Measurements from ENCODE around the gene CELF2. TPM values are rescaled to one million over a fixed set of nuclear protein-coding genes. Genes with fewer than 3 reads are reported as not detected.

CELF2 gene
- total RNA-seq, 1 donor from 2014 or later = 134 TPM

GRCh38 chr10:11085545-11085944, 67.9 kb downstream of the CELF2 start:
- no peaks in the 10 kb centered on the region for H3K36me3 Mint-ChIP-seq (ENCODE audit: low read depth)
- no peaks in the 10 kb centered on the region for H3K9me3 Mint-ChIP-seq
- no peak for DNase-seq (ENCODE audit: low spot score)
- H3K4me3 Mint-ChIP-seq (ENCODE audit: low read depth) = no peak overlapping the region
- H3K4me1 Mint-ChIP-seq (ENCODE audit: low read depth) = no peaks in the 10 kb centered on the region
- peaks cover 16% of the 10 kb centered on the region for H3K27me3 Mint-ChIP-seq (ENCODE audit: low read depth)
- no peak overlapping the region for H3K27ac Mint-ChIP-seq
- intact Hi-C loops (cut with micrococcal nuclease) = no loop called here

- DNase-seq (ENCODE audit: low spot score) = no peak
- Mint-ChIP-seq H3K4me1 (ENCODE audit: low read depth) (peaks cover 1% of the 10 kb centered on the region), H3K4me3 (ENCODE audit: low read depth) (no peak overlapping the region), H3K27me3 (ENCODE audit: low read depth) (peaks cover 15% of the 10 kb centered on the region), H3K36me3 (ENCODE audit: low read depth) (no peaks in the 10 kb centered on the region), H3K9me3 (no peaks in the 10 kb centered on the region), H3K27ac (no peak overlapping the region)
- intact Hi-C loops (cut with micrococcal nuclease) = no loop called here
Measured at GRCh38 chr10:11086177-11086840, 68.6 kb downstream of the CELF2 start.

DNA sequence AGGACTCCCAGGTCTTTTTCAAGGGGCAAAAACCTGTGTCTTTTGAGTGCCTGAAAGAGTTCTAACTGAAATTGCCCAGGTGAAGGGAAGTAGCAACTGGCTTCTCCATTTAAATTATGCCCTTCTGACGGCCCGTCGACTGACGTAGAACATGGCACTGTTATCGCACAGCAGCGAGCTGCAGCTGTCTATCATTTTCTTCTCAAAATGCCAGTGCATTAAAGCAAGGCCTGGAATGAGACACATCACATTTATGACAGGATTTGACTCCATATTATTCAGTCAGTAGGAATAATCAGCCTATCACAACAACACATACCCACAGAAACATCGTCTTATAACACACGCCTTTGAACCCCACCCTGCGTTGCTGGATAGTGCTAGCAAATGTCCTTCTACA, 69.7 kb downstream of the CELF2 start:
- intact Hi-C loops (cut with micrococcal nuclease) = no loop called here
- Mint-ChIP-seq H3K27ac (no peak overlapping the region), H3K9me3 (no peaks in the 10 kb centered on the region), H3K4me3 (ENCODE audit: low read depth) (no peak overlapping the region), H3K27me3 (ENCODE audit: low read depth) (peaks cover 8% of the 10 kb centered on the region), H3K36me3 (ENCODE audit: low read depth) (no peaks in the 10 kb centered on the region), H3K4me1 (ENCODE audit: low read depth) (peaks cover 7% of the 10 kb centered on the region)
- no peak for DNase-seq (ENCODE audit: low spot score)

DNA sequence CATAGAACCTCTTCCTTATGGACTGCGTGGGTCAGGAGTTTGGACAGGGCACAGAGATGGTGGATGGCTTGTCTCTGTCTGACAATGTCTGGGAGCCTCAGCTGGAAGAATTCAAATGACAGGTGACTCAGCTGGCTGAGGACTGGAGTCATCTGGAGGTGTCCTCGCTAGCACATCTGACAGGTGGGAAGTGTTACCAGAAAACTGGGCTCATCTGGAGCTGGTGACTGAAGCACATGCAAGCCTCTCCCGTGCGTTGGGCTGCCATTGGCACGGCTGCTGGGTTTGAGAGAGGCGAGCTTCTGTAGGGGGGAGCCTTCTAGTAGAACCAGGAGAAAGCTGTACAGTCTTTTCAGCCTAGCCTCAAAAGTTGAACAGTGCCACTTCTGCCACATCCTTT, 71.0 kb downstream of the CELF2 start:
- no peak overlapping the region for H3K4me3 Mint-ChIP-seq (ENCODE audit: low read depth)
- no peaks in the 10 kb centered on the region for H3K9me3 Mint-ChIP-seq
- no peak for DNase-seq (ENCODE audit: low spot score)
- H3K4me1 Mint-ChIP-seq (ENCODE audit: low read depth) = peaks cover 7% of the 10 kb centered on the region
- peaks cover 5% of the 10 kb centered on the region for H3K27me3 Mint-ChIP-seq (ENCODE audit: low read depth)
- intact Hi-C loops (cut with micrococcal nuclease) = no loop called here
- H3K27ac Mint-ChIP-seq = no peak overlapping the region
- H3K36me3 Mint-ChIP-seq (ENCODE audit: low read depth) = no peaks in the 10 kb centered on the region

- DNase-seq (ENCODE audit: low spot score) = no peak
- Mint-ChIP-seq H3K27ac (no peak overlapping the region), H3K4me3 (ENCODE audit: low read depth) (no peak overlapping the region), H3K4me1 (ENCODE audit: low read depth) (peaks cover 7% of the 10 kb centered on the region), H3K27me3 (ENCODE audit: low read depth) (peaks cover 3% of the 10 kb centered on the region), H3K9me3 (no peaks in the 10 kb centered on the region), H3K36me3 (ENCODE audit: low read depth) (no peaks in the 10 kb centered on the region)
- intact Hi-C loops (cut with micrococcal nuclease) = no loop called here
Measured at GRCh38 chr10:11089272-11089671, 71.6 kb downstream of the CELF2 start.

DNA sequence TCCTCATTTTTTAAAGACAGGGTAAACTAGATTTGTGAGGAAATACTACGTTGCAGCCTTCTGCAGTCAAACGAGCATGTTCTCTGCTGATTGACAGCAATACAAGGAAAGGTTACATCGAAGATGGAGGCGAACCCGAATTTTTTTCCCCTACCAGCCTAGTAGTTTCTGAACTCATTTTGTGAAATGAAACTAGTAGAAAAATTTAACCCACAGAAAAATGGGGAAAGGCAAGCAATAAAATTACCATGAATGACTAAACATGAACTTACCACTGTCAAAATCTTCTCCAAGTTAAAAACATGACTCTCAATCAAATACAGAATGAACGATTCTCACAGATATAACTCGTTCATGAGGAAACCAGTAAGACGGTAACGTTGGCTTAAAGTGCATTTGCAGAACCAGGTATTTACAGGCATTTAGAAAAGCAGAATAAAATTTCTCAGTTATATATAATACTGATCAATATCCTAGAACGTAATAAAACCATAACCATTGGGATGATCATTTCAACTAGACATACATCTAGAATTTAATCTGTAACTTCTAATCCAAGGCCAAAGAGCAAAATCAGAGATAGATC, 73.9 kb downstream of the CELF2 start:
- intact Hi-C loops (cut with micrococcal nuclease) = no loop called here
- H3K4me1 Mint-ChIP-seq (ENCODE audit: low read depth) = peaks cover 9% of the 10 kb centered on the region
- no peak overlapping the region for H3K4me3 Mint-ChIP-seq (ENCODE audit: low read depth)
- no peaks in the 10 kb centered on the region for H3K36me3 Mint-ChIP-seq (ENCODE audit: low read depth)
- peaks cover 2% of the 10 kb centered on the region for H3K27me3 Mint-ChIP-seq (ENCODE audit: low read depth)
- no peaks in the 10 kb centered on the region for H3K9me3 Mint-ChIP-seq
- H3K27ac Mint-ChIP-seq = no peak overlapping the region
- no peak for DNase-seq (ENCODE audit: low spot score)

GRCh38 chr10:11093771-11094736, 76.4 kb downstream of the CELF2 start:
- DNase-seq (ENCODE audit: low spot score) = no peak
- intact Hi-C loops (cut with micrococcal nuclease) = no loop called here
- H3K9me3 Mint-ChIP-seq = no peaks in the 10 kb centered on the region
- H3K4me3 Mint-ChIP-seq (ENCODE audit: low read depth) = no peak overlapping the region
- H3K4me1 Mint-ChIP-seq (ENCODE audit: low read depth) = peaks cover 13% of the 10 kb centered on the region
- peaks cover 4% of the 10 kb centered on the region for H3K27me3 Mint-ChIP-seq (ENCODE audit: low read depth)
- no peaks in the 10 kb centered on the region for H3K36me3 Mint-ChIP-seq (ENCODE audit: low read depth)
- no peak overlapping the region for H3K27ac Mint-ChIP-seq

DNA sequence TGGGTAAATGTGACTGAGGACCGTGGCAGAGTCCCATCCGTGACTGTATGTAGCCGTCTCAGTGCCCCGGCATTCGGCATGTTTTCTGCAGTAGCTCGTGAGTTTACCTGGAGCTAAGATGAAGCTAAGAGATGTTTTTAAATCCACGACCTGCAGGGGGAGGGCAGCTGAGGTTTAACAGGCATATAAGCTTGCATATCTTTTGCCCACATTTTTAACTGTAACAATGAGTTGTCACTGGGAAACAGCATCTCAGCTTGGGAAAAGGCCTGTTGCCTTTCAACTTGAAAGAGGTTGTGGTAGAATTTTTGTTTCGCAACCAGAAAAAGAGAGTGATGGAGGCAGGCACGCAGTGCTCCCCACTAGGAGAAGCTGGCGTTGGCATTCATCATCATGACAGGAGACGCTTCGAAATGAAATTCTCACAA, 77.7 kb downstream of the CELF2 start:
- Mint-ChIP-seq H3K4me3 (ENCODE audit: low read depth) (no peak overlapping the region), H3K4me1 (ENCODE audit: low read depth) (peaks cover 13% of the 10 kb centered on the region), H3K36me3 (ENCODE audit: low read depth) (no peaks in the 10 kb centered on the region), H3K27ac (no peak overlapping the region), H3K9me3 (no peaks in the 10 kb centered on the region), H3K27me3 (ENCODE audit: low read depth) (peaks cover 4% of the 10 kb centered on the region)
- intact Hi-C loops (cut with micrococcal nuclease) = no loop called here
- DNase-seq (ENCODE audit: low spot score) = no peak

DNA sequence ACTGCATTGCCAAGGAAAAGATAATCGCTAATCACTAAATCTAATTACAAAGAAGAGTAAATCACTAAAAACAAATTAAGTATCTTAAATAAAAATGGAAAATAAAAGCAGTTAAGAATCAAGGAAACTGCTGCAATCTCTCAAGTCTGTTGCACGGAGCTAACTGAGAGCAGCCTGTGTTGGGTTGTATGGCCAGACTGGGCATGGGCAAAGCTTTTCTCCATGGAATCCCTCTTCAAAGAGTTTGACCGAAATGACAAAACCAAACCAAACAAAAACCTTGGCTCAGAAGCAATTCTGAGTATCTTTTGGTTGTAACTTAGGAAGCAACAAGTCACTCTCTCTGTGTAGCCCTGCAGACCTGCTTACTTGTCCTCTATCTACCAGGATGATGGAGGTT, 78.8 kb downstream of the CELF2 start:
- Mint-ChIP-seq H3K36me3 (ENCODE audit: low read depth) (no peaks in the 10 kb centered on the region), H3K4me1 (ENCODE audit: low read depth) (peaks cover 11% of the 10 kb centered on the region), H3K4me3 (ENCODE audit: low read depth) (no peak overlapping the region), H3K9me3 (no peaks in the 10 kb centered on the region), H3K27me3 (ENCODE audit: low read depth) (peaks cover 11% of the 10 kb centered on the region), H3K27ac (no peak overlapping the region)
- intact Hi-C loops (cut with micrococcal nuclease) = no loop called here
- no peak for DNase-seq (ENCODE audit: low spot score)

- Mint-ChIP-seq H3K36me3 (ENCODE audit: low read depth) (no peaks in the 10 kb centered on the region), H3K27ac (no peak overlapping the region)
- intact Hi-C loops (cut with micrococcal nuclease) = no loop called here
Measured at GRCh38 chr10:11097686-11098085, 80.0 kb downstream of the CELF2 start.

GRCh38 chr10:11098666-11099065, 81.0 kb downstream of the CELF2 start:
- no peak overlapping the region for H3K4me3 Mint-ChIP-seq (ENCODE audit: low read depth)
- intact Hi-C loops (cut with micrococcal nuclease) = no loop called here
- H3K27ac Mint-ChIP-seq = no peak overlapping the region
- H3K36me3 Mint-ChIP-seq (ENCODE audit: low read depth) = no peaks in the 10 kb centered on the region
- H3K4me1 Mint-ChIP-seq (ENCODE audit: low read depth) = peaks cover 6% of the 10 kb centered on the region
- no peak for DNase-seq (ENCODE audit: low spot score)
- H3K9me3 Mint-ChIP-seq = no peaks in the 10 kb centered on the region
- peaks cover 17% of the 10 kb centered on the region for H3K27me3 Mint-ChIP-seq (ENCODE audit: low read depth)

More at GRCh38 chr10:11097686-11098085, 80.0 kb downstream of the CELF2 start:
- no peak overlapping the region for H3K4me3 Mint-ChIP-seq (ENCODE audit: low read depth)
- H3K4me1 Mint-ChIP-seq (ENCODE audit: low read depth) = peaks cover 6% of the 10 kb centered on the region
- DNase-seq (ENCODE audit: low spot score) = no peak
- H3K9me3 Mint-ChIP-seq = no peaks in the 10 kb centered on the region
- H3K27me3 Mint-ChIP-seq (ENCODE audit: low read depth) = peaks cover 13% of the 10 kb centered on the region

DNA sequence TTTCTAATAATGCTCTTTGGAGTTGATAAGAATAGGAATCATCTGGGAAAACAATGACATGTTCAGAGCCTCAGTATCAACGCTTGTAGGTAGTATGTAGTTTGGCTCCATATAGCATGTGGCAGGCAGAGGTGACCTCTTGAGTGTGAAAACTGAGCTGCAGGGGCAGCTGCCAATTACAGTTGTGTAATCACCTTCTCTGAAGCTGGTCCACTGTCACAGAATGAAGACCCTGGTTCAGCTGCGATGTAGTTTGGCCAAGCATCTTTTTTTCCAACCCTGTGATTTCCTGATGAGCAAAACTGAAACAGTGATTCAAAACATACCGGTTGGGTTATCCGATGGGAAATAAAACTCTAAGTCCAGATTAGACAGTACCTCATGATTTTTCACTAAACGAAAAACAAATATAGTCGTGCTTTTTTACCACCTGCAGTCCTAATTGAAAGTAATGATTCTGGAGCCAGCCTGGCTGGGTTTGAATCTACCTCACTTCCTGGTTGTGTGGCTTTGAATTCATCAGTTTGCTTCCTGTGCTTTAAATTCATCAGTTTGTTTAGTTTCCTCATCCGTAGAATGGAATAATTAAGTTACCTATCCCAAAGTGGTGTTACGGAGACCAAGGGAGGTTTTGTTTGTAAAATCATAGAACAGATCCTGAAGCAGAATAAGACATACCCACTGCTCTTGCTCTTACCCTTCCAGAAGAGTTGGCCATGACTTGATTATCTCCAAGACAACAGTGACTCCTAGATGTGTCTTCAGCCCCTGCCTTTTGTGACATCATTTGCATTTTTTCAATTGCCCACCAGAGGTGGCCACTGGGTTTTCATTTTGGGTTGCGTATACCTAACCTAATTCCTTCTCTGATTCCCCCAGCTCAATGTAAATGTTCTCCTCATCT, 87.4 kb downstream of the CELF2 start:
- no peaks in the 10 kb centered on the region for H3K36me3 Mint-ChIP-seq (ENCODE audit: low read depth)
- no peak overlapping the region for H3K27ac Mint-ChIP-seq
- H3K9me3 Mint-ChIP-seq = no peaks in the 10 kb centered on the region
- no peak for DNase-seq (ENCODE audit: low spot score)
- H3K27me3 Mint-ChIP-seq (ENCODE audit: low read depth) = peaks cover 18% of the 10 kb centered on the region
- no peak overlapping the region for H3K4me3 Mint-ChIP-seq (ENCODE audit: low read depth)
- peaks cover 13% of the 10 kb centered on the region for H3K4me1 Mint-ChIP-seq (ENCODE audit: low read depth)
- intact Hi-C loops (cut with micrococcal nuclease) = no loop called here
